ENCODE data around the gene GALNT9. TPM values are rescaled to one million over a fixed set of nuclear protein-coding genes. Genes with fewer than 3 reads are reported as not detected.

Gene GALNT9
- total RNA-seq, 1 experiment from 2014 or later = not detected

- H2AFZ ChIP-seq (ENCODE audit: low read length) = no peak overlapping the region
- H3K4me1 ChIP-seq (ENCODE audit: low read length) = no peaks in the 10 kb centered on the region
- H3K4me3 ChIP-seq (ENCODE audit: low read length) = no peak overlapping the region
- H3K27me3 ChIP-seq (ENCODE audit: low read length) = no peaks in the 10 kb centered on the region
- no peaks in the 10 kb centered on the region for H3K79me2 ChIP-seq (ENCODE audit: low read length)
- peaks cover 11% of the 10 kb centered on the region; the same call in 1 of the 2 replicates for H3K9me3 ChIP-seq (ENCODE audit: low read length)
- no peaks in the 10 kb centered on the region for H4K20me1 ChIP-seq (ENCODE audit: insufficient read depth, low read depth, low read length)
- no peak overlapping the region for H3K27ac ChIP-seq (ENCODE audit: low read length)
- H3K36me3 ChIP-seq (ENCODE audit: insufficient read depth, low read length) = no peaks in the 10 kb centered on the region
- H3K9ac ChIP-seq (ENCODE audit: low read length) = no peak overlapping the region
- no peak for DNase-seq
- no peaks in the 10 kb centered on the region for H3K9me2 ChIP-seq (replicated peaks; ENCODE audit: insufficient read depth, low read length)
- H3K4me2 ChIP-seq (ENCODE audit: low read depth, low read length, poor library complexity, severe bottlenecking) = no peak overlapping the region
Observed at GRCh38 chr12:132355742-132356681, 26.6 kb upstream of the GALNT9 start.

GRCh38 chr12:132354982-132355680 is 25.7 kb upstream of the GALNT9 start:
- H3K79me2 ChIP-seq (ENCODE audit: low read length) = no peaks in the 10 kb centered on the region
- no peaks in the 10 kb centered on the region for H3K27me3 ChIP-seq (ENCODE audit: low read length)
- no peaks in the 10 kb centered on the region for H3K36me3 ChIP-seq (ENCODE audit: insufficient read depth, low read length)
- H3K4me3 ChIP-seq (ENCODE audit: low read length) = no peak overlapping the region
- H4K20me1 ChIP-seq (ENCODE audit: insufficient read depth, low read depth, low read length) = no peaks in the 10 kb centered on the region
- DNase-seq = no peak
- H3K4me1 ChIP-seq (ENCODE audit: low read length) = no peaks in the 10 kb centered on the region
- H3K9ac ChIP-seq (ENCODE audit: low read length) = no peak overlapping the region
- no peak overlapping the region for H3K4me2 ChIP-seq (ENCODE audit: low read depth, low read length, poor library complexity, severe bottlenecking)
- no peak overlapping the region for H3K27ac ChIP-seq (ENCODE audit: low read length)
- H2AFZ ChIP-seq (ENCODE audit: low read length) = no peak overlapping the region
- peaks cover 11% of the 10 kb centered on the region; the same call in 1 of the 2 replicates for H3K9me3 ChIP-seq (ENCODE audit: low read length)
- H3K9me2 ChIP-seq (replicated peaks; ENCODE audit: insufficient read depth, low read length) = no peaks in the 10 kb centered on the region

- Histone ChIP-seq H3K27me3 (ENCODE audit: low read length) (no peaks in the 10 kb centered on the region), H3K79me2 (ENCODE audit: low read length) (no peaks in the 10 kb centered on the region), H3K9me2 (replicated peaks; ENCODE audit: insufficient read depth, low read length) (no peaks in the 10 kb centered on the region), H2AFZ (ENCODE audit: low read length) (no peak overlapping the region), H3K36me3 (ENCODE audit: insufficient read depth, low read length) (no peaks in the 10 kb centered on the region), H3K4me1 (ENCODE audit: low read length) (no peaks in the 10 kb centered on the region), H4K20me1 (ENCODE audit: insufficient read depth, low read depth, low read length) (no peaks in the 10 kb centered on the region), H3K9me3 (ENCODE audit: low read length) (peaks cover 5% of the 10 kb centered on the region; the same call in 1 of the 2 replicates), H3K4me3 (ENCODE audit: low read length) (no peak overlapping the region), H3K9ac (ENCODE audit: low read length) (no peak overlapping the region), H3K4me2 (ENCODE audit: low read depth, low read length, poor library complexity, severe bottlenecking) (no peak overlapping the region), H3K27ac (ENCODE audit: low read length) (no peak overlapping the region)
- no peak for DNase-seq
Observed at GRCh38 chr12:132354211-132354981, 25.0 kb upstream of the GALNT9 start.

- no peaks in the 10 kb centered on the region for H3K36me3 ChIP-seq (ENCODE audit: insufficient read depth, low read length)
- no peak overlapping the region for H3K4me2 ChIP-seq (ENCODE audit: low read depth, low read length, poor library complexity, severe bottlenecking)
- H3K9me3 ChIP-seq (ENCODE audit: low read length) = peaks cover 5% of the 10 kb centered on the region; the same call in 1 of the 2 replicates
- H2AFZ ChIP-seq (ENCODE audit: low read length) = no peak overlapping the region
- no peaks in the 10 kb centered on the region for H4K20me1 ChIP-seq (ENCODE audit: insufficient read depth, low read depth, low read length)
- H3K79me2 ChIP-seq (ENCODE audit: low read length) = no peaks in the 10 kb centered on the region
- no peak overlapping the region for H3K4me3 ChIP-seq (ENCODE audit: low read length)
- no peak for DNase-seq
- H3K4me1 ChIP-seq (ENCODE audit: low read length) = no peaks in the 10 kb centered on the region
- no peak overlapping the region for H3K27ac ChIP-seq (ENCODE audit: low read length)
- no peaks in the 10 kb centered on the region for H3K27me3 ChIP-seq (ENCODE audit: low read length)
- no peak overlapping the region for H3K9ac ChIP-seq (ENCODE audit: low read length)
- no peaks in the 10 kb centered on the region for H3K9me2 ChIP-seq (replicated peaks; ENCODE audit: insufficient read depth, low read length)
Observed at GRCh38 chr12:132353811-132354210, 24.4 kb upstream of the GALNT9 start.

GRCh38 chr12:132352896-132353800 is 23.8 kb upstream of the GALNT9 start:
- no peaks in the 10 kb centered on the region for H4K20me1 ChIP-seq (ENCODE audit: insufficient read depth, low read depth, low read length)
- no peaks in the 10 kb centered on the region for H3K36me3 ChIP-seq (ENCODE audit: insufficient read depth, low read length)
- H2AFZ ChIP-seq (ENCODE audit: low read length) = no peak overlapping the region
- no peak overlapping the region for H3K27ac ChIP-seq (ENCODE audit: low read length)
- no peak overlapping the region for H3K4me2 ChIP-seq (ENCODE audit: low read depth, low read length, poor library complexity, severe bottlenecking)
- no peaks in the 10 kb centered on the region for H3K27me3 ChIP-seq (ENCODE audit: low read length)
- H3K4me1 ChIP-seq (ENCODE audit: low read length) = no peaks in the 10 kb centered on the region
- no peak overlapping the region for H3K9ac ChIP-seq (ENCODE audit: low read length)
- no peaks in the 10 kb centered on the region for H3K9me3 ChIP-seq (ENCODE audit: low read length)
- no peak for DNase-seq
- H3K4me3 ChIP-seq (ENCODE audit: low read length) = no peak overlapping the region
- H3K79me2 ChIP-seq (ENCODE audit: low read length) = no peaks in the 10 kb centered on the region
- no peaks in the 10 kb centered on the region for H3K9me2 ChIP-seq (replicated peaks; ENCODE audit: insufficient read depth, low read length)

GRCh38 chr12:132351751-132352495 is 22.5 kb upstream of the GALNT9 start:
- Histone ChIP-seq H2AFZ (ENCODE audit: low read length) (no peak overlapping the region), H3K4me1 (ENCODE audit: low read length) (no peaks in the 10 kb centered on the region), H3K9me2 (replicated peaks; ENCODE audit: insufficient read depth, low read length) (no peaks in the 10 kb centered on the region), H3K9me3 (ENCODE audit: low read length) (no peaks in the 10 kb centered on the region), H4K20me1 (ENCODE audit: insufficient read depth, low read depth, low read length) (no peaks in the 10 kb centered on the region), H3K36me3 (ENCODE audit: insufficient read depth, low read length) (no peaks in the 10 kb centered on the region), H3K27me3 (ENCODE audit: low read length) (no peaks in the 10 kb centered on the region), H3K4me3 (ENCODE audit: low read length) (no peak overlapping the region), H3K4me2 (ENCODE audit: low read depth, low read length, poor library complexity, severe bottlenecking) (no peak overlapping the region), H3K79me2 (ENCODE audit: low read length) (no peaks in the 10 kb centered on the region), H3K27ac (ENCODE audit: low read length) (no peak overlapping the region), H3K9ac (ENCODE audit: low read length) (no peak overlapping the region)
- DNase-seq = no peak

GRCh38 chr12:132349501-132350131 is 20.2 kb upstream of the GALNT9 start:
- no peaks in the 10 kb centered on the region for H3K9me2 ChIP-seq (replicated peaks; ENCODE audit: insufficient read depth, low read length)
- no peaks in the 10 kb centered on the region for H3K27me3 ChIP-seq (ENCODE audit: low read length)
- no peak overlapping the region for H3K9ac ChIP-seq (ENCODE audit: low read length)

More at GRCh38 chr12:132349501-132350131, 20.2 kb upstream of the GALNT9 start:
- Histone ChIP-seq H3K36me3 (ENCODE audit: insufficient read depth, low read length) (no peaks in the 10 kb centered on the region), H3K4me3 (ENCODE audit: low read length) (no peak overlapping the region), H3K4me2 (ENCODE audit: low read depth, low read length, poor library complexity, severe bottlenecking) (no peak overlapping the region), H2AFZ (ENCODE audit: low read length) (no peak overlapping the region), H3K4me1 (ENCODE audit: low read length) (no peaks in the 10 kb centered on the region), H3K9me3 (ENCODE audit: low read length) (no peaks in the 10 kb centered on the region), H4K20me1 (ENCODE audit: insufficient read depth, low read depth, low read length) (no peaks in the 10 kb centered on the region), H3K27ac (ENCODE audit: low read length) (no peak overlapping the region), H3K79me2 (ENCODE audit: low read length) (no peaks in the 10 kb centered on the region)
- no peak for DNase-seq
